H9 (cell line): ENCODE measurements around the gene LRRC3. TPM values are rescaled to one million over a fixed set of nuclear protein-coding genes. Genes with fewer than 3 reads are reported as not detected.

Source experiments
- DNase-seq: peaks from one replicate; pipeline ENCODE4 v3.0.0-alpha.2; 2017
- H2AFZ ChIP-seq: one replicate; pipeline ENCODE4 v1.6.1; 2013; ENCODE audit warnings: mild to moderate bottlenecking, low read length, control low read depth, moderate library complexity
- H2AK5ac ChIP-seq: 2 replicates; pipeline ENCODE4 v1.6.1; 2013; ENCODE audit warnings: low read length, control low read depth, mixed read lengths; ENCODE audit not compliant: insufficient read length
- H2BK120ac ChIP-seq: one replicate; pipeline ENCODE4 v1.6.1; 2013; ENCODE audit warnings: low read depth, mild to moderate bottlenecking, low read length, control low read depth, inconsistent platforms; ENCODE audit not compliant: poor library complexity, severe bottlenecking
- H2BK12ac ChIP-seq: 2 replicates; pipeline ENCODE4 v1.6.1; 2013; ENCODE audit warnings: low read length, control low read depth, mixed read lengths, low read depth; ENCODE audit not compliant: insufficient read length
- H2BK15ac ChIP-seq: 2 replicates; pipeline ENCODE4 v1.6.1; 2013; ENCODE audit warnings: low read depth, low read length, control low read depth
- H2BK20ac ChIP-seq: one replicate; pipeline ENCODE4 v1.6.1; 2013; ENCODE audit warnings: low read depth, mild to moderate bottlenecking, low read length, control low read depth, inconsistent platforms; ENCODE audit not compliant: poor library complexity, severe bottlenecking
- H2BK5ac ChIP-seq: 2 replicates; pipeline ENCODE4 v1.6.1; 2013; ENCODE audit warnings: low read length, control low read depth, mixed read lengths; ENCODE audit not compliant: insufficient read length
- H3K14ac ChIP-seq: 2 replicates; pipeline ENCODE4 v1.6.1; 2013; ENCODE audit warnings: low read length, control low read depth; ENCODE audit not compliant: insufficient read depth
- H3K18ac ChIP-seq: 2 replicates; pipeline ENCODE4 v1.6.1; 2013; ENCODE audit warnings: low read depth, mild to moderate bottlenecking, mixed read lengths, low read length, control low read depth; ENCODE audit not compliant: insufficient read length
- H3K23ac ChIP-seq: 2 replicates; pipeline ENCODE4 v1.6.1; 2013; ENCODE audit warnings: low read length, control low read depth, mixed read lengths, low read depth; ENCODE audit not compliant: insufficient read length
- H3K23me2 ChIP-seq: 2 replicates; pipeline ENCODE4 v1.6.1; 2013; ENCODE audit warnings: low read depth, mild to moderate bottlenecking, mixed read lengths, low read length, control low read depth; ENCODE audit not compliant: insufficient read length, poor library complexity, severe bottlenecking
- H3K27ac ChIP-seq: 2 replicates; pipeline ENCODE4 v1.5.1; 2013; ENCODE audit warnings: low read length, control low read depth, mixed read lengths, low read depth; ENCODE audit not compliant: insufficient read length
- H3K27me3 ChIP-seq: 2 replicates; pipeline ENCODE4 v1.6.1; 2013; ENCODE audit warnings: low read length, control low read depth, inconsistent platforms; ENCODE audit not compliant: insufficient read depth
- H3K4ac ChIP-seq: 2 replicates; pipeline ENCODE4 v1.6.1; 2013; ENCODE audit warnings: low read depth, mild to moderate bottlenecking, control low read depth, inconsistent platforms, low read length, moderate library complexity
- H3K4me1 ChIP-seq: 2 replicates; pipeline ENCODE4 v1.6.1; 2013; ENCODE audit warnings: low read length, control low read depth, inconsistent platforms; ENCODE audit not compliant: insufficient read depth
- H3K4me2 ChIP-seq: 2 replicates; pipeline ENCODE4 v1.6.1; 2013; ENCODE audit warnings: low read length, control low read depth, mixed read lengths; ENCODE audit not compliant: insufficient read length, insufficient read depth
- H3K56ac ChIP-seq: 2 replicates; pipeline ENCODE4 v1.6.1; 2013; ENCODE audit warnings: low read depth, mild to moderate bottlenecking, mixed read lengths, low read length, control low read depth; ENCODE audit not compliant: insufficient read length
- H3K79me1 ChIP-seq: 2 replicates; pipeline ENCODE4 v1.6.1; 2013; ENCODE audit warnings: low read depth, mild to moderate bottlenecking, moderate library complexity, low read length, control low read depth, inconsistent platforms; ENCODE audit not compliant: insufficient read depth, poor library complexity, severe bottlenecking
- H3K79me2 ChIP-seq: 2 replicates; pipeline ENCODE4 v1.6.1; 2013; ENCODE audit warnings: low read length, control low read depth, inconsistent platforms; ENCODE audit not compliant: insufficient read depth
- H3K9ac ChIP-seq: 2 replicates; pipeline ENCODE4 v1.6.1; 2013; ENCODE audit warnings: low read length, control low read depth, mixed read lengths; ENCODE audit not compliant: insufficient read length; ENCODE audit errors: extremely low read depth
- H3K9me3 ChIP-seq: one replicate; pipeline ENCODE4 v1.6.1; 2013; ENCODE audit warnings: low read depth, low read length, inconsistent platforms; ENCODE audit not compliant: control insufficient read depth
- H3T11ph ChIP-seq: one replicate; pipeline ENCODE4 v1.6.1; 2013; ENCODE audit warnings: mild to moderate bottlenecking, low read length, control low read depth, inconsistent platforms
- H4K20me1 ChIP-seq: one replicate; pipeline ENCODE4 v1.6.1; 2013; ENCODE audit not compliant: control insufficient read depth, insufficient read length, insufficient read depth
- H4K5ac ChIP-seq: 2 replicates; pipeline ENCODE4 v1.6.1; 2013; ENCODE audit warnings: low read depth, mild to moderate bottlenecking, mixed read lengths, low read length, control low read depth; ENCODE audit not compliant: insufficient read length
- H4K8ac ChIP-seq: replicated peaks from 2 replicates; pipeline ENCODE4 v1.6.1; 2013; ENCODE audit warnings: low read length, control low read depth, mixed read lengths, low read depth; ENCODE audit not compliant: insufficient read length
- H4K91ac ChIP-seq: 2 replicates; pipeline ENCODE4 v1.6.1; 2013; ENCODE audit warnings: low read depth, mild to moderate bottlenecking, moderate library complexity, mixed read lengths, low read length, control low read depth; ENCODE audit not compliant: insufficient read length
- H3K27ac Mint-ChIP-seq, 3 experiments: 2 replicates in 2 of 3; 3 replicates in 1 of 3; pipeline ENCODE4 v1.8.0; 2020 to 2021; ENCODE audit warnings: mixed read lengths in 3 of 3, mild to moderate bottlenecking in 1 of 3, moderate library complexity in 1 of 3
- H3K27me3 Mint-ChIP-seq: 2 replicates; pipeline ENCODE4 v1.8.0; 2021; ENCODE audit warnings: low read depth, mild to moderate bottlenecking, moderate library complexity, mixed read lengths
- H3K36me3 Mint-ChIP-seq, 3 experiments: 2 replicates in 2 of 3; 3 replicates in 1 of 3; pipeline ENCODE4 v1.8.0; 2020 to 2021; ENCODE audit warnings: low read depth in 3 of 3, mixed read lengths in 3 of 3; ENCODE audit not compliant: insufficient read depth in 1 of 3
- H3K4me1 Mint-ChIP-seq, 2 experiments: 2 replicates each; pipeline ENCODE4 v1.8.0; 2020; ENCODE audit warnings: mixed read lengths in 2 of 2
- H3K4me3 Mint-ChIP-seq, 2 experiments: 2 replicates in 1 of 2; 3 replicates in 1 of 2; pipeline ENCODE4 v1.8.0; 2020 to 2021; ENCODE audit warnings: mild to moderate bottlenecking in 2 of 2, mixed read lengths in 2 of 2, moderate library complexity in 1 of 2
- H3K9me3 Mint-ChIP-seq, 2 experiments: 2 replicates in 1 of 2; 3 replicates in 1 of 2; pipeline ENCODE4 v1.8.0; 2020; ENCODE audit warnings: mild to moderate bottlenecking in 2 of 2, mixed read lengths in 2 of 2, moderate library complexity in 1 of 2
- WGBS: extraction: QIAGEN DNeasy Blood & Tissue Kit; methylation state at CpG from one replicate; pipeline ENCODE4 v1.1.7; 2013; ENCODE audit warnings: missing lambda C conversion rate, low lambda C conversion rate, mixed read lengths; ENCODE audit not compliant: insufficient read length; ENCODE audit errors: extremely low coverage; 5-methylcytosine and 5-hydroxymethylcytosine counted together
- total RNA-seq: library from RNA; stranded (reverse); gene quantifications from 2 replicates; pipeline ENCODE4 v1.2.1, GENCODE V29; 2021
- TF ChIP-seq, protein P1 (sequence below): fragments of 200-600 bp; sonication (generic); conservative IDR thresholded peaks from 3 replicates; pipeline ENCODE4 v1.8.0; 2021; ENCODE audit warnings: antibody characterized with exemption, mild to moderate bottlenecking

Gene LRRC3
- total RNA-seq, 1 experiment from 2014 or later, result 3.1 TPM

DNA sequence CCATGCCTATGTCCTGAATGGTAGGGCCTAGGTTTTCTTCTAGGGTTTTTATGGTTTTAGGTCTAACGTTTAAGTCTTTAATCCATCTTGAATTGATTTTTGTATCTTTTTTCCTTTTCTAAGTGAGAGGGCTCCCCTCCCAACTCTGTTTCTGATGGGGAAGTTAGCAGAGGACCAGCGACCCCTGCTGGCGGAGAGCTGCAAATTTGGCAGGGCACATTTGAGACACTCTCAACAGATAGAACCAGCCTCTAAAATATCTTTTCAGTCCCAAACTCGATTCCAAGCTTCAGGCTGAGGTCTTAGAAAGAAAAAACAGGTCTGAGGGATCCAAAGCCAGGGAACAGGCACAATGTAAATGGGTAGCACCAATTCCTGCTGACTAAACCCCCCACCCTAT is 32.5 kb downstream of the LRRC3 start:
- no peak overlapping the region for H3T11ph ChIP-seq
- no peak overlapping the region for H2BK15ac ChIP-seq
- H3K9ac ChIP-seq, result no peak overlapping the region
- no peak overlapping the region for H4K91ac ChIP-seq
- no peak overlapping the region for H2AK5ac ChIP-seq
- no peak overlapping the region for H3K27ac ChIP-seq
- peaks cover 3% of the 10 kb centered on the region for H3K79me1 ChIP-seq
- no peak for DNase-seq
- no peak overlapping the region for H3K56ac ChIP-seq
- H3K9me3 ChIP-seq, result peaks cover 14% of the 10 kb centered on the region
- no peak overlapping the region for H3K23ac ChIP-seq
- Mint-ChIP-seq H3K27ac (no peak overlapping the region), H3K36me3 (peaks cover 25 to 31% (median 31%) of the 10 kb centered on the region in 3 experiments), H3K4me3 (peak overlapping the region; percentile 35 to 37; a peak in 2 of 5 replicates), H3K9me3 (peaks cover 20% of the 10 kb centered on the region in 2 experiments), H3K27me3 (no peaks in the 10 kb centered on the region), H3K4me1 (peaks cover 18 to 26% of the 10 kb centered on the region in 2 experiments)
- no peaks in the 10 kb centered on the region; the same call in 1 of the 2 replicates for H3K4me1 ChIP-seq
- H3K18ac ChIP-seq, result no peak overlapping the region
- no peak overlapping the region for H4K5ac ChIP-seq
- TF ChIP-seq, protein P1, sequence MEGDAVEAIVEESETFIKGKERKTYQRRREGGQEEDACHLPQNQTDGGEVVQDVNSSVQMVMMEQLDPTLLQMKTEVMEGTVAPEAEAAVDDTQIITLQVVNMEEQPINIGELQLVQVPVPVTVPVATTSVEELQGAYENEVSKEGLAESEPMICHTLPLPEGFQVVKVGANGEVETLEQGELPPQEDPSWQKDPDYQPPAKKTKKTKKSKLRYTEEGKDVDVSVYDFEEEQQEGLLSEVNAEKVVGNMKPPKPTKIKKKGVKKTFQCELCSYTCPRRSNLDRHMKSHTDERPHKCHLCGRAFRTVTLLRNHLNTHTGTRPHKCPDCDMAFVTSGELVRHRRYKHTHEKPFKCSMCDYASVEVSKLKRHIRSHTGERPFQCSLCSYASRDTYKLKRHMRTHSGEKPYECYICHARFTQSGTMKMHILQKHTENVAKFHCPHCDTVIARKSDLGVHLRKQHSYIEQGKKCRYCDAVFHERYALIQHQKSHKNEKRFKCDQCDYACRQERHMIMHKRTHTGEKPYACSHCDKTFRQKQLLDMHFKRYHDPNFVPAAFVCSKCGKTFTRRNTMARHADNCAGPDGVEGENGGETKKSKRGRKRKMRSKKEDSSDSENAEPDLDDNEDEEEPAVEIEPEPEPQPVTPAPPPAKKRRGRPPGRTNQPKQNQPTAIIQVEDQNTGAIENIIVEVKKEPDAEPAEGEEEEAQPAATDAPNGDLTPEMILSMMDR, result peak; percentile 90
- no peaks in the 10 kb centered on the region for H3K27me3 ChIP-seq
- no peak overlapping the region for H2BK5ac ChIP-seq
- H3K23me2 ChIP-seq, result peaks cover 3% of the 10 kb centered on the region
- no peaks in the 10 kb centered on the region for H4K20me1 ChIP-seq
- no peak overlapping the region for H4K8ac ChIP-seq
- H3K14ac ChIP-seq, result no peak overlapping the region
- peaks cover 7% of the 10 kb centered on the region; the same call in 1 of the 2 replicates for H3K79me2 ChIP-seq
- no peak overlapping the region for H2BK120ac ChIP-seq
- WGBS, result no CpG with 5 or more reads among the region's 4 CpGs
- no peak overlapping the region for H3K4ac ChIP-seq
- no peak overlapping the region for H2BK12ac ChIP-seq
- H3K4me2 ChIP-seq, result no peak overlapping the region
- no peak overlapping the region for H2BK20ac ChIP-seq
- H2AFZ ChIP-seq, result no peak overlapping the region
